Activated CD8-positive, alpha-beta memory T cell treated with anti-CD3 and anti-CD28 coated beads, Interleukin-2, amount 50 U/mL, for 1 hour (primary cell): ENCODE measurements around the gene SMARCAL1.
"Not testable (repeated sequence)": the region's sequence is repeated elsewhere in the genome, so short reads cannot be mapped to it uniquely, and the experiment has no call there.

Source experiments
- DNase-seq: peaks from one replicate; pipeline ENCODE4 v3.0.0-alpha.2; 2020; ENCODE audit errors: extremely low read depth

Gene SMARCAL1

GRCh38 chr2:216412022-216412999, at the start of gene SMARCAL1:
TSS of gene SMARCAL1 (plus strand) at chr2:216412484. CDS start at chr2:216414705, 2,221 bp downstream.
- peak; percentile 93 for DNase-seq

GRCh38 chr2:216362730-216363129, 49.6 kb upstream of the SMARCAL1 start:
- no peak for DNase-seq

- DNase-seq = no peak
These were observed 49.1 kb upstream of the SMARCAL1 start for GRCh38 chr2:216363221-216363620.

- no peak for DNase-seq
These were observed 46.8 kb upstream of the SMARCAL1 start for GRCh38 chr2:216365518-216365917.

- DNase-seq = no peak
These were observed 45.4 kb upstream of the SMARCAL1 start for GRCh38 chr2:216366777-216367471.

GRCh38 chr2:216369821-216370220, 42.5 kb upstream of the SMARCAL1 start:
- no peak for DNase-seq

- DNase-seq = no peak
These were observed 41.1 kb upstream of the SMARCAL1 start for GRCh38 chr2:216370961-216371712.

- DNase-seq = no peak
These were observed 40.3 kb upstream of the SMARCAL1 start, which contains the start of gene MARCHF4 for GRCh38 chr2:216371721-216372702. TSS of gene MARCHF4 (minus strand) at chr2:216372483. CDS start at chr2:216370260, 2,223 bp downstream.

- DNase-seq = no peak
These were observed 39.5 kb upstream of the SMARCAL1 start for GRCh38 chr2:216372761-216373291.

- DNase-seq = no peak
These were observed 38.4 kb upstream of the SMARCAL1 start for GRCh38 chr2:216373896-216374295.

GRCh38 chr2:216375286-216375685, 37.0 kb upstream of the SMARCAL1 start:
- DNase-seq = no peak

- no peak for DNase-seq
These were observed 32.3 kb upstream of the SMARCAL1 start for GRCh38 chr2:216379977-216380376.

- not testable (repeated sequence) for DNase-seq
These were observed 27.9 kb upstream of the SMARCAL1 start for GRCh38 chr2:216384409-216384808.

- no peak for DNase-seq
These were observed 26.8 kb upstream of the SMARCAL1 start for GRCh38 chr2:216385478-216385877.

GRCh38 chr2:216387262-216387661, 25.0 kb upstream of the SMARCAL1 start:
- DNase-seq = no peak

GRCh38 chr2:216388046-216388884, 24.0 kb upstream of the SMARCAL1 start:
- DNase-seq = no peak

GRCh38 chr2:216389570-216389969, 22.7 kb upstream of the SMARCAL1 start:
- DNase-seq = no peak

GRCh38 chr2:216391401-216391800, 20.9 kb upstream of the SMARCAL1 start:
- DNase-seq = no peak

GRCh38 chr2:216392018-216392562, 20.2 kb upstream of the SMARCAL1 start:
- no peak for DNase-seq
